GM23338 (cell line): ENCODE measurements around the gene UTP20. TPM values are rescaled to one million over a fixed set of nuclear protein-coding genes. Genes with fewer than 3 reads are reported as not detected.

Experiments
- ATAC-seq: fragments of 200-7000 bp; cut with Tn5 transposase; 3 replicates; pipeline ENCODE4 v1.9.1; 2020
- DNase-seq: peaks from one replicate; pipeline ENCODE4 v3.0.0-alpha.2; 2015; ENCODE audit warnings: low spot score
- H2AFZ ChIP-seq: fragments of 200-600 bp; sonication (generic); 2 replicates; pipeline ENCODE4 v1.8.0; 2016; ENCODE audit warnings: antibody characterized with exemption, mild to moderate bottlenecking, moderate library complexity
- H3F3A ChIP-seq: fragments of 200-600 bp; sonication (generic); replicated peaks from 2 replicates; pipeline ENCODE4 v1.8.0; 2017; ENCODE audit warnings: antibody characterized with exemption, mixed run types, low read depth
- H3K27ac ChIP-seq: fragments of 200-600 bp; sonication (generic); 2 replicates; pipeline ENCODE4 v1.6.1; 2016; ENCODE audit warnings: low read depth
- H3K27me3 ChIP-seq: fragments of 200-600 bp; sonication (generic); 2 replicates; pipeline ENCODE4 v1.8.0; 2016; ENCODE audit warnings: mild to moderate bottlenecking, mixed run types, moderate library complexity; ENCODE audit not compliant: insufficient read depth
- H3K36me3 ChIP-seq: fragments of 200-600 bp; sonication (generic); 2 replicates; pipeline ENCODE4 v1.8.0; 2016; ENCODE audit warnings: mild to moderate bottlenecking; ENCODE audit not compliant: insufficient read depth
- H3K4me1 ChIP-seq: fragments of 200-600 bp; sonication (generic); 2 replicates; pipeline ENCODE4 v1.8.0; 2016; ENCODE audit warnings: mild to moderate bottlenecking, moderate library complexity; ENCODE audit not compliant: insufficient read depth
- H3K4me2 ChIP-seq: fragments of 200-600 bp; sonication (generic); 2 replicates; pipeline ENCODE4 v1.7.1; 2017; ENCODE audit warnings: mixed run types
- H3K4me3 ChIP-seq: fragments of 200-600 bp; sonication (generic); 2 replicates; pipeline ENCODE4 v1.6.1; 2016; ENCODE audit warnings: mixed run types
- H3K79me2 ChIP-seq: fragments of 200-600 bp; sonication (generic); replicated peaks from 2 replicates; pipeline ENCODE4 v1.8.0; 2017; ENCODE audit warnings: mild to moderate bottlenecking; ENCODE audit not compliant: insufficient read depth
- H3K9me2 ChIP-seq: fragments of 200-600 bp; sonication (generic); 2 replicates; pipeline ENCODE4 v1.8.0; 2017; ENCODE audit not compliant: insufficient read depth
- H4K20me1 ChIP-seq: fragments of 200-600 bp; sonication (generic); replicated peaks from 2 replicates; pipeline ENCODE4 v1.8.0; 2017; ENCODE audit warnings: mild to moderate bottlenecking; ENCODE audit not compliant: insufficient read depth
- H3K27ac Mint-ChIP-seq: 2 replicates; pipeline ENCODE4 v1.8.0; 2020; ENCODE audit warnings: inconsistent platforms, mild to moderate bottlenecking, moderate library complexity, mixed read lengths
- H3K27me3 Mint-ChIP-seq: 3 replicates; pipeline ENCODE4 v1.8.0; 2022; ENCODE audit warnings: low read depth, mild to moderate bottlenecking, moderate library complexity, mixed read lengths, inconsistent platforms; ENCODE audit not compliant: insufficient read depth, poor library complexity
- H3K36me3 Mint-ChIP-seq: 3 replicates; pipeline ENCODE4 v1.8.0; 2021; ENCODE audit warnings: low read depth, mild to moderate bottlenecking, inconsistent platforms, moderate library complexity, mixed read lengths
- H3K4me1 Mint-ChIP-seq: 3 replicates; pipeline ENCODE4 v1.8.0; 2020; ENCODE audit warnings: mild to moderate bottlenecking, inconsistent platforms, mixed read lengths
- H3K4me3 Mint-ChIP-seq: 3 replicates; pipeline ENCODE4 v1.8.0; 2021; ENCODE audit warnings: moderate library complexity, mild to moderate bottlenecking, inconsistent platforms, mixed read lengths
- H3K9me3 Mint-ChIP-seq: 3 replicates; pipeline ENCODE4 v1.8.0; 2020; ENCODE audit warnings: moderate library complexity, mild to moderate bottlenecking, inconsistent platforms, mixed read lengths
- EZH2 ChIP-seq: fragments of 200-600 bp; sonication (generic); IDR thresholded peaks from one replicate; pipeline ENCODE4 v1.8.0; 2017; ENCODE audit warnings: antibody characterized with exemption, mild to moderate bottlenecking, low read depth; ENCODE audit not compliant: unreplicated experiment
- EZH2phosphoT487 ChIP-seq: fragments of 200-600 bp; sonication (generic); IDR thresholded peaks from one replicate; pipeline ENCODE4 v1.8.1; 2018; ENCODE audit warnings: antibody characterized with exemption; ENCODE audit not compliant: unreplicated experiment
- POLR2AphosphoS5 ChIP-seq: IDR thresholded peaks from 2 replicates; pipeline ENCODE4 v1.6.1; 2016; ENCODE audit warnings: antibody characterized with exemption, low read depth
- ZNF331 ChIP-seq: fragments of 250-450 bp; sonication (Bioruptor Pico); IDR thresholded peaks from 2 replicates; pipeline ENCODE4 v1.5.0; 2020; ENCODE audit warnings: low read depth, mild to moderate bottlenecking, moderate library complexity
- polyA plus RNA-seq: library from polyadenylated mRNA; unstranded; fragments of >200 nt; fragmentation: Nextera tagmentation; extraction: Ambion mirVana; gene quantifications from 2 replicates; pipeline ENCODE4 v1.2.1, GENCODE V29; 2016
- total RNA-seq: library from RNA; depleted of rRNA; stranded (reverse); fragments of >200 nt; shearing (Covaris generic); gene quantifications from 2 replicates; pipeline ENCODE4 v1.2.3, GENCODE V29; 2014
- TF ChIP-seq, protein P1 (sequence below): fragments of 250-450 bp; sonication (Bioruptor Pico); IDR thresholded peaks from 2 replicates; pipeline ENCODE4 v1.5.0; 2020; ENCODE audit warnings: mild to moderate bottlenecking, moderate library complexity
- TF ChIP-seq, protein P2 (sequence below): IDR thresholded peaks from 2 replicates; pipeline ENCODE4 v1.6.1; 2016; ENCODE audit warnings: antibody characterized with exemption
- TF ChIP-seq, protein P3 (sequence below), 2 experiments: fragments of 200-600 bp in 1 of 2; sonication (generic) in 1 of 2; conservative IDR thresholded peaks; 2 replicates each; pipeline versions ENCODE4 v1.5.1 to v1.6.1; 2016 to 2017; ENCODE audit warnings: antibody characterized with exemption in 2 of 2, low read depth in 2 of 2, mild to moderate bottlenecking in 2 of 2, moderate library complexity in 1 of 2

Gene UTP20
- total and polyA plus RNA-seq, 2 experiments from 2014 or later, result 13.1 to 59.6 TPM

DNA sequence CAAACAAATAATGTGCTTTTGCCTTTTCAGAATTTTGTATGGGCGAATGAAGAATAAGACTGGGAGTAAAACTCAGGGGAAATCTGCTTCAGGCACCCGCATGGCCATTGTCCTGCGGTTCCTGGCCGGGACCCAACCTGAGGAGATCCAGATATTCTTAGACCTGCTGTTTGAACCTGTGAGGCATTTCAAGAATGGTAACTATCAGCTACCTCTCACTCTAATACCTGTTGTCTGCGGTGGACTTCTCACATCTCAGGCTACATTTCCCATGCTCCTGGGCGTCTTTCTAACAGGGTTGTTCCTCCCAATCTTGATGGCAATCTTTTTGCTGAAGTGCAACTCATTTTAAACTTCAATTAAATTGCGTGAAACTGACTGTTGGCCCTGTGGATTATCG, 47.1 kb downstream of the UTP20 start (continued):
- TF ChIP-seq, protein P1, sequence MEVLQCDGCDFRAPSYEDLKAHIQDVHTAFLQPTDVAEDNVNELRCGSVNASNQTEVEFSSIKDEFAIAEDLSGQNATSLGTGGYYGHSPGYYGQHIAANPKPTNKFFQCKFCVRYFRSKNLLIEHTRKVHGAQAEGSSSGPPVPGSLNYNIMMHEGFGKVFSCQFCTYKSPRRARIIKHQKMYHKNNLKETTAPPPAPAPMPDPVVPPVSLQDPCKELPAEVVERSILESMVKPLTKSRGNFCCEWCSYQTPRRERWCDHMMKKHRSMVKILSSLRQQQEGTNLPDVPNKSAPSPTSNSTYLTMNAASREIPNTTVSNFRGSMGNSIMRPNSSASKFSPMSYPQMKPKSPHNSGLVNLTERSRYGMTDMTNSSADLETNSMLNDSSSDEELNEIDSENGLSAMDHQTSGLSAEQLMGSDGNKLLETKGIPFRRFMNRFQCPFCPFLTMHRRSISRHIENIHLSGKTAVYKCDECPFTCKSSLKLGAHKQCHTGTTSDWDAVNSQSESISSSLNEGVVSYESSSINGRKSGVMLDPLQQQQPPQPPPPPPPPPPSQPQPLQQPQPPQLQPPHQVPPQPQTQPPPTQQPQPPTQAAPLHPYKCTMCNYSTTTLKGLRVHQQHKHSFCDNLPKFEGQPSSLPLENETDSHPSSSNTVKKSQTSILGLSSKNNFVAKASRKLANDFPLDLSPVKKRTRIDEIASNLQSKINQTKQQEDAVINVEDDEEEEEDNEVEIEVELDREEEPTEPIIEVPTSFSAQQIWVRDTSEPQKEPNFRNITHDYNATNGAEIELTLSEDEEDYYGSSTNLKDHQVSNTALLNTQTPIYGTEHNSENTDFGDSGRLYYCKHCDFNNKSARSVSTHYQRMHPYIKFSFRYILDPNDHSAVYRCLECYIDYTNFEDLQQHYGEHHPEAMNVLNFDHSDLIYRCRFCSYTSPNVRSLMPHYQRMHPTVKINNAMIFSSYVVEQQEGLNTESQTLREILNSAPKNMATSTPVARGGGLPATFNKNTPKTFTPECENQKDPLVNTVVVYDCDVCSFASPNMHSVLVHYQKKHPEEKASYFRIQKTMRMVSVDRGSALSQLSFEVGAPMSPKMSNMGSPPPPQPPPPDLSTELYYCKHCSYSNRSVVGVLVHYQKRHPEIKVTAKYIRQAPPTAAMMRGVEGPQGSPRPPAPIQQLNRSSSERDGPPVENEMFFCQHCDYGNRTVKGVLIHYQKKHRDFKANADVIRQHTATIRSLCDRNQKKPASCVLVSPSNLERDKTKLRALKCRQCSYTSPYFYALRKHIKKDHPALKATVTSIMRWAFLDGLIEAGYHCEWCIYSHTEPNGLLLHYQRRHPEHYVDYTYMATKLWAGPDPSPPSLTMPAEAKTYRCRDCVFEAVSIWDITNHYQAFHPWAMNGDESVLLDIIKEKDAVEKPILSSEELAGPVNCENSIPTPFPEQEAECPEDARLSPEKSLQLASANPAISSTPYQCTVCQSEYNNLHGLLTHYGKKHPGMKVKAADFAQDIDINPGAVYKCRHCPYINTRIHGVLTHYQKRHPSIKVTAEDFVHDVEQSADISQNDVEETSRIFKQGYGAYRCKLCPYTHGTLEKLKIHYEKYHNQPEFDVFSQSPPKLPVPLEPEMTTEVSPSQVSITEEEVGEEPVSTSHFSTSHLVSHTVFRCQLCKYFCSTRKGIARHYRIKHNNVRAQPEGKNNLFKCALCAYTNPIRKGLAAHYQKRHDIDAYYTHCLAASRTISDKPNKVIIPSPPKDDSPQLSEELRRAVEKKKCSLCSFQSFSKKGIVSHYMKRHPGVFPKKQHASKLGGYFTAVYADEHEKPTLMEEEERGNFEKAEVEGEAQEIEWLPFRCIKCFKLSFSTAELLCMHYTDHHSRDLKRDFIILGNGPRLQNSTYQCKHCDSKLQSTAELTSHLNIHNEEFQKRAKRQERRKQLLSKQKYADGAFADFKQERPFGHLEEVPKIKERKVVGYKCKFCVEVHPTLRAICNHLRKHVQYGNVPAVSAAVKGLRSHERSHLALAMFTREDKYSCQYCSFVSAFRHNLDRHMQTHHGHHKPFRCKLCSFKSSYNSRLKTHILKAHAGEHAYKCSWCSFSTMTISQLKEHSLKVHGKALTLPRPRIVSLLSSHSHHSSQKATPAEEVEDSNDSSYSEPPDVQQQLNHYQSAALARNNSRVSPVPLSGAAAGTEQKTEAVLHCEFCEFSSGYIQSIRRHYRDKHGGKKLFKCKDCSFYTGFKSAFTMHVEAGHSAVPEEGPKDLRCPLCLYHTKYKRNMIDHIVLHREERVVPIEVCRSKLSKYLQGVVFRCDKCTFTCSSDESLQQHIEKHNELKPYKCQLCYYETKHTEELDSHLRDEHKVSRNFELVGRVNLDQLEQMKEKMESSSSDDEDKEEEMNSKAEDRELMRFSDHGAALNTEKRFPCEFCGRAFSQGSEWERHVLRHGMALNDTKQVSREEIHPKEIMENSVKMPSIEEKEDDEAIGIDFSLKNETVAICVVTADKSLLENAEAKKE (CRISPR knock-in tag), result no peak

DNA sequence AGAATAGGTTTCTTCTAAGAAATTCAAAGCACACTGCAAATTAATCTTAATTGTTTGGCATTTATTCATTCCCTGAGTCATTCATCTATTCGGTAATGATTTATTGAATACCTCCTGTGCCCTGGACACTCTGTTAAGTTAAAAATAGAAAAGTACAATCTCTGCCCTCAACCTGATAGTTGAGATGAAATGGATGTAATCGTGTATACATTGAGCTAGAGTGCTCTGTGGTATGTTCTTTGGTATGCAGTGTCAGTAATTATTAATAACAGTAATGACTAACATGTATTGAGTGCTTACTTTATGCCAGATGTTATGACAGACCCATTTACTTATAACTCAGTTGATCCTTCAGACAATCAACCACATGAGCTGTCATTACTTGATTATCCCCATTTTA, 47.6 kb downstream of the UTP20 start:
- no peaks in the 10 kb centered on the region for H3K27me3 ChIP-seq
- no peaks in the 10 kb centered on the region for H4K20me1 ChIP-seq
- no peak overlapping the region for H2AFZ ChIP-seq
- H3K4me2 ChIP-seq, result no peak overlapping the region
- H3K27ac Mint-ChIP-seq, result no peak overlapping the region
- H3F3A ChIP-seq, result no peaks in the 10 kb centered on the region
- H3K9me3 Mint-ChIP-seq, result no peaks in the 10 kb centered on the region
- H3K4me3 ChIP-seq, result no peak overlapping the region
- peaks cover 33% of the 10 kb centered on the region for H3K36me3 ChIP-seq
- H3K4me1 Mint-ChIP-seq, result no peaks in the 10 kb centered on the region
- H3K27me3 Mint-ChIP-seq, result no peaks in the 10 kb centered on the region
- H3K4me3 Mint-ChIP-seq, result no peak overlapping the region
- H3K4me1 ChIP-seq, result no peaks in the 10 kb centered on the region
- DNase-seq, result no peak
- H3K9me2 ChIP-seq, result no peaks in the 10 kb centered on the region
- no peak overlapping the region for H3K27ac ChIP-seq
- H3K79me2 ChIP-seq, result no peaks in the 10 kb centered on the region
- peaks cover 63% of the 10 kb centered on the region for H3K36me3 Mint-ChIP-seq
- no peak for ATAC-seq
- TF ChIP-seq, protein P2, sequence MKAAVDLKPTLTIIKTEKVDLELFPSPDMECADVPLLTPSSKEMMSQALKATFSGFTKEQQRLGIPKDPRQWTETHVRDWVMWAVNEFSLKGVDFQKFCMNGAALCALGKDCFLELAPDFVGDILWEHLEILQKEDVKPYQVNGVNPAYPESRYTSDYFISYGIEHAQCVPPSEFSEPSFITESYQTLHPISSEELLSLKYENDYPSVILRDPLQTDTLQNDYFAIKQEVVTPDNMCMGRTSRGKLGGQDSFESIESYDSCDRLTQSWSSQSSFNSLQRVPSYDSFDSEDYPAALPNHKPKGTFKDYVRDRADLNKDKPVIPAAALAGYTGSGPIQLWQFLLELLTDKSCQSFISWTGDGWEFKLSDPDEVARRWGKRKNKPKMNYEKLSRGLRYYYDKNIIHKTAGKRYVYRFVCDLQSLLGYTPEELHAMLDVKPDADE, result no peak
- TF ChIP-seq ZNF331 (CRISPR knock-in tag) (no peak), EZH2phosphoT487 (no peak), EZH2 (no peak), POLR2AphosphoS5 (no peak)
- TF ChIP-seq, protein P1 (CRISPR knock-in tag), result no peak
- TF ChIP-seq, protein P3, sequence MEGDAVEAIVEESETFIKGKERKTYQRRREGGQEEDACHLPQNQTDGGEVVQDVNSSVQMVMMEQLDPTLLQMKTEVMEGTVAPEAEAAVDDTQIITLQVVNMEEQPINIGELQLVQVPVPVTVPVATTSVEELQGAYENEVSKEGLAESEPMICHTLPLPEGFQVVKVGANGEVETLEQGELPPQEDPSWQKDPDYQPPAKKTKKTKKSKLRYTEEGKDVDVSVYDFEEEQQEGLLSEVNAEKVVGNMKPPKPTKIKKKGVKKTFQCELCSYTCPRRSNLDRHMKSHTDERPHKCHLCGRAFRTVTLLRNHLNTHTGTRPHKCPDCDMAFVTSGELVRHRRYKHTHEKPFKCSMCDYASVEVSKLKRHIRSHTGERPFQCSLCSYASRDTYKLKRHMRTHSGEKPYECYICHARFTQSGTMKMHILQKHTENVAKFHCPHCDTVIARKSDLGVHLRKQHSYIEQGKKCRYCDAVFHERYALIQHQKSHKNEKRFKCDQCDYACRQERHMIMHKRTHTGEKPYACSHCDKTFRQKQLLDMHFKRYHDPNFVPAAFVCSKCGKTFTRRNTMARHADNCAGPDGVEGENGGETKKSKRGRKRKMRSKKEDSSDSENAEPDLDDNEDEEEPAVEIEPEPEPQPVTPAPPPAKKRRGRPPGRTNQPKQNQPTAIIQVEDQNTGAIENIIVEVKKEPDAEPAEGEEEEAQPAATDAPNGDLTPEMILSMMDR (conservative IDR thresholded peaks at IDR 0.05; ENCODE audit: low read depth in 2 of 2), result no peak
